Left lung (tissue), 10 donors: ENCODE results near the gene BBC3. TPM values are rescaled to one million over a fixed set of nuclear protein-coding genes. Genes with fewer than 3 reads are reported as not detected.

Experiments used
- ATAC-seq: fragments of 200-7000 bp; cut with Tn5 transposase; one replicate; pipeline ENCODE4 v1.9.1; 2020; ENCODE audit warnings: moderate library complexity
- DNase-seq, 4 donors: peaks; one replicate each; pipeline ENCODE4 v3.0.0-alpha.2; 2013 to 2020
- H3K27ac ChIP-seq, 2 donors: fragments of 200-600 bp; sonication (generic) in 1 of 2; one replicate each; pipeline versions ENCODE4 v1.5.0 to v1.8.0; 2020 to 2021
- H3K27me3 ChIP-seq, 2 donors: fragments of 200-600 bp; sonication (generic) in 1 of 2; one replicate each; pipeline versions ENCODE4 v1.5.0 to v1.8.0; 2020 to 2021
- H3K36me3 ChIP-seq, 2 donors: fragments of 200-600 bp; sonication (generic) in 1 of 2; one replicate each; pipeline versions ENCODE4 v1.5.0 to v1.8.0; 2020 to 2021
- H3K4me1 ChIP-seq, 2 donors: fragments of 200-600 bp; one replicate each; pipeline ENCODE4 v1.8.0; 2021
- H3K4me3 ChIP-seq, 2 donors: fragments of 200-600 bp; sonication (generic) in 1 of 2; one replicate each; pipeline versions ENCODE4 v1.5.0 to v1.8.0; 2020 to 2021; ENCODE audit warnings: mild to moderate bottlenecking in 1 of 2
- H3K9me3 ChIP-seq, 2 donors: fragments of 200-600 bp; sonication (generic) in 1 of 2; one replicate each; pipeline versions ENCODE4 v1.5.0 to v1.8.0; 2020 to 2021
- CTCF ChIP-seq, 2 donors: fragments of 200-600 bp; sonication (generic) in 1 of 2; IDR thresholded peaks; one replicate each; pipeline versions ENCODE4 v1.5.0 to v1.8.0; 2021; ENCODE audit warnings: antibody characterized with exemption in 2 of 2
- intact Hi-C, 2 donors: fragments of 100-400 bp; cut with DNase I; formaldehyde crosslinking; loops; one replicate each; pipeline versions ENCODE4 v1.11.2 to v1.14.2; 2022
- polyA plus RNA-seq, 6 donors: library from polyadenylated mRNA; unstranded; fragments of 120-200 nt; gene quantifications; one replicate each; pipeline ENCODE4 v1.2.1, GENCODE V29; 2013; ENCODE audit not compliant: insufficient read length in 6 of 6
- total RNA-seq, 2 donors: library from RNA; stranded (reverse); fragmentation: NEBNext Ultra II Directional; extraction: Animal tissue kit (Norgen Biotek cat#: 25700); gene quantifications; one replicate each; pipeline ENCODE4 v1.2.1, GENCODE V29; 2021
- donor health status: DM: no; HTN: yes; CAD: no.
- donor health status: DM: no; HTN: no; CAD: no.

The BBC3 gene
- total and polyA plus RNA-seq, 8 donors: 1.6 to 13.8 (median 2.7) TPM

GRCh38 chr19:47221890-47222289 lies 9.1 kb downstream of the BBC3 start:
- Histone ChIP-seq H3K4me3 (no peak overlapping the region), H3K4me1 (peaks cover 5 to 20% of the 10 kb centered on the region in 2 donors), H3K9me3 (no peaks in the 10 kb centered on the region), H3K36me3 (peaks cover 0 to 22% of the 10 kb centered on the region in 2 donors), H3K27ac (no peak overlapping the region), H3K27me3 (no peaks in the 10 kb centered on the region)
- no peak for DNase-seq
- no peak for TF ChIP-seq CTCF (IDR thresholded peaks at IDR 0.05)
- intact Hi-C loops: no loop called here
- ATAC-seq: no peak

GRCh38 chr19:47221080-47221841 lies 9.7 kb downstream of the BBC3 start:
- no peak for ATAC-seq
- H3K27ac ChIP-seq: no peak overlapping the region
- H3K36me3 ChIP-seq: peaks cover 0 to 22% of the 10 kb centered on the region in 2 donors
- H3K4me1 ChIP-seq: peaks cover 0 to 14% of the 10 kb centered on the region in 2 donors
- H3K9me3 ChIP-seq: no peaks in the 10 kb centered on the region
- intact Hi-C loops: no loop called here
- H3K27me3 ChIP-seq: no peaks in the 10 kb centered on the region
- TF ChIP-seq CTCF (IDR thresholded peaks at IDR 0.05): no peak
- no peak for DNase-seq
- H3K4me3 ChIP-seq: no peak overlapping the region

DNA sequence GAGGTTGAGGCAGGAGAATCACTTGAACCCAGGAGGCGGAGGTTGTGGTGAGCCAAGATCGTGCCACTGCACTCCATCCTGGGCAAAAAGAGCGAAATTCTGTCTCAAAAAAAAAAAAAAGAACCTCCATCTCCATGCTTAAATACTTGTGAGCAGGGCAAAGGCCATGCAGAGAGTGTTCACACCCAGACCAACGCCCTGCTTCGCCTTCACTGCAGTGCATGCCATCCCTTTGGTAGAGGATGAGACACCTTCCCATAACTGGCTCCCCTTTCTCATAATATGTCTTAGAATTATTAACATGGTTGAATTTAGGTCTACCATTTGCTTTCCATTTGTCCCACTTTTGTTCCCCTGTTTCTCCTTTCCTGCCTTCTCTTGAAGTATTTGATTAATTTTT lies 15.4 kb downstream of the BBC3 start:
- Histone ChIP-seq H3K4me3 (no peak overlapping the region), H3K27me3 (no peaks in the 10 kb centered on the region), H3K36me3 (peaks cover 0 to 2% of the 10 kb centered on the region in 2 donors), H3K4me1 (peaks cover 5 to 9% of the 10 kb centered on the region in 2 donors), H3K27ac (no peak overlapping the region), H3K9me3 (no peaks in the 10 kb centered on the region)
- intact Hi-C loops: no loop called here
- no peak for TF ChIP-seq CTCF (IDR thresholded peaks at IDR 0.05)
- DNase-seq (no peak), ATAC-seq (no peak)

- peaks cover 0 to 46% of the 10 kb centered on the region in 2 donors for H3K36me3 ChIP-seq
- intact Hi-C loops: no loop called here
- no peak overlapping the region for H3K4me3 ChIP-seq
- TF ChIP-seq CTCF (IDR thresholded peaks at IDR 0.05): peak; percentile 75 to 76
- DNase-seq: peak in 3 of 4 donors; percentile 65 to 82 (median 70)
- H3K27me3 ChIP-seq: no peaks in the 10 kb centered on the region
- peaks cover 6 to 14% of the 10 kb centered on the region in 2 donors for H3K4me1 ChIP-seq
- peak overlapping the region in 1 of 2 donors; percentile 61 for H3K27ac ChIP-seq
- peak; percentile 93 for ATAC-seq
- H3K9me3 ChIP-seq: no peaks in the 10 kb centered on the region
Measured at GRCh38 chr19:47210689-47211316, 20.2 kb downstream of the BBC3 start.

DNA sequence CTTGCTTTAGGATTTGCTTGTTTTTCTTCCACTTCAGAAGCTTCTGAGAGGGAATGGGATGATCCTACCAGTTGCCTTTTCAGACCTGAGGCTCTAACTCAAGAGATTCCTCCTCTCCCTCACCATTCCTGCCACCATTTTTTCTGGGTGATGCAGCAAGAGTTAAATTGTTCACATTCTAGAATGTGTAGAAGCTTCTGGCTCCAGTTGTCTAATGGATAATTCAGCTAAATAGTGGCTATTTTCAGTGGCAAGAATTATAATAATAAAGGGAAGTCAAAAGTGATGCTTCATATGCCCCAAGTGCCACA lies 20.9 kb downstream of the BBC3 start:
- no peak for ATAC-seq
- Histone ChIP-seq H3K27ac (no peak overlapping the region), H3K4me3 (no peak overlapping the region), H3K9me3 (no peaks in the 10 kb centered on the region), H3K27me3 (no peaks in the 10 kb centered on the region), H3K4me1 (peaks cover 6 to 14% of the 10 kb centered on the region in 2 donors), H3K36me3 (peaks cover 0 to 52% of the 10 kb centered on the region in 2 donors)
- DNase-seq: no peak
- intact Hi-C loops: no loop called here
- no peak for TF ChIP-seq CTCF (IDR thresholded peaks at IDR 0.05)
